NB4 (cell line): ENCODE data around the gene CKMT1B.
"Not testable (repeated sequence)": the region's sequence is repeated elsewhere in the genome, so short reads cannot be mapped to it uniquely, and the experiment has no call there.

Experiments
- DNase-seq: peaks from one replicate; pipeline ENCODE4 v3.0.0; 2010; ENCODE audit warnings: low read depth
- H3K4me3 ChIP-seq: one replicate; pipeline ENCODE4 v1.5.1; 2011; ENCODE audit warnings: mild to moderate bottlenecking, low read depth, low read length, moderate library complexity
- CTCF ChIP-seq: IDR thresholded peaks from one replicate; pipeline ENCODE4 v1.5.1; 2012; ENCODE audit warnings: low read depth, low read length
- MAX ChIP-seq: IDR thresholded peaks from 2 replicates; pipeline ENCODE4 v1.6.1; 2011; ENCODE audit warnings: low read depth, low read length
- MYC ChIP-seq: IDR thresholded peaks from 2 replicates; pipeline ENCODE4 v1.6.1; 2011; ENCODE audit warnings: low read depth, low read length
- POLR2A ChIP-seq: IDR thresholded peaks from 2 replicates; pipeline ENCODE4 v1.6.1; 2011; ENCODE audit warnings: mild to moderate bottlenecking; ENCODE audit not compliant: insufficient read length; ENCODE audit errors: extremely low read depth

The CKMT1B gene

GRCh38 chr15:43552986-43553385 lies 40.8 kb upstream of the CKMT1B start:
- no peak overlapping the region for H3K4me3 ChIP-seq
- TF ChIP-seq MAX (no peak), MYC (no peak), CTCF (no peak), POLR2A (no peak)
- DNase-seq, result no peak

- not testable (repeated sequence) for H3K4me3 ChIP-seq, DNase-seq
These were observed 31.1 kb upstream of the CKMT1B start for GRCh38 chr15:43562753-43563152.

GRCh38 chr15:43563793-43564192 lies 30.0 kb upstream of the CKMT1B start:
- not testable (repeated sequence) for DNase-seq, H3K4me3 ChIP-seq

GRCh38 chr15:43566615-43567014 lies 27.2 kb upstream of the CKMT1B start:
- DNase-seq, H3K4me3 ChIP-seq: not testable (repeated sequence)

- H3K4me3 ChIP-seq, DNase-seq: not testable (repeated sequence)
These were observed 19.2 kb upstream of the CKMT1B start for GRCh38 chr15:43574607-43575006.

GRCh38 chr15:43589778-43590466 lies 3.9 kb upstream of the CKMT1B start, which contains the start of gene PPIP5K1:
Gene PPIP5K1, minus strand, starts transcription at chr15:43590208. Its CDS starts 5,704 bp downstream, at chr15:43584504.
- DNase-seq, H3K4me3 ChIP-seq: not testable (repeated sequence)

- H3K4me3 ChIP-seq, result not testable (repeated sequence)
These were observed 986 bp upstream of the CKMT1B start for GRCh38 chr15:43592841-43593240.

GRCh38 chr15:43599131-43599530 lies 5.3 kb downstream of the CKMT1B start:
- not testable (repeated sequence) for DNase-seq, H3K4me3 ChIP-seq

More at GRCh38 chr15:43592841-43593240, 986 bp upstream of the CKMT1B start:
- DNase-seq, result not testable (repeated sequence)

- not testable (repeated sequence) for DNase-seq, H3K4me3 ChIP-seq
These were observed 6.4 kb downstream of the CKMT1B start for GRCh38 chr15:43600200-43600599.

- DNase-seq, result not testable (repeated sequence)
These were observed 8.4 kb downstream of the CKMT1B start for GRCh38 chr15:43602233-43602632.

GRCh38 chr15:43617750-43618149 lies 23.9 kb downstream of the CKMT1B start:
- not testable (repeated sequence) for H3K4me3 ChIP-seq, DNase-seq

More at GRCh38 chr15:43602233-43602632, 8.4 kb downstream of the CKMT1B start:
- H3K4me3 ChIP-seq, result not testable (repeated sequence)

- H3K4me3 ChIP-seq, DNase-seq: not testable (repeated sequence)
These were observed 24.9 kb downstream of the CKMT1B start, which contains the start of gene STRC for GRCh38 chr15:43618700-43619099. Gene STRC, minus strand, starts transcription at chr15:43618800. Its CDS starts 78 bp downstream, at chr15:43618722.

- not testable (repeated sequence) for DNase-seq, H3K4me3 ChIP-seq
These were observed 28.4 kb downstream of the CKMT1B start for GRCh38 chr15:43622068-43622799.
